HepG2 (cell line): ENCODE data around the gene TOPORS. TPM values are rescaled to one million over a fixed set of nuclear protein-coding genes. Genes with fewer than 3 reads are reported as not detected.
A peak's percentile ranks its signal among the peaks of the same experiment; 100 is the strongest.

Experiments
- CCAR2 ChIP-seq: fragments of 200-400 bp; formaldehyde crosslinking; optimal IDR thresholded peaks from 2 replicates; pipeline ENCODE3; 2018; ENCODE audit warnings: low read depth, mild to moderate bottlenecking, low read length, moderate library complexity
- GFI1 ChIP-seq: sonication (generic); formaldehyde crosslinking; IDR thresholded peaks from 2 replicates; pipeline ENCODE4 v1.5.0; 2020; ENCODE audit warnings: missing genetic modification reagents, mild to moderate bottlenecking, borderline replicate concordance
- HNRNPH1 ChIP-seq: fragments of 200-400 bp; formaldehyde crosslinking; optimal IDR thresholded peaks from 2 replicates; pipeline ENCODE3; 2017; ENCODE audit warnings: mild to moderate bottlenecking, low read depth, low read length
- KDM5A ChIP-seq: fragments of 200-600 bp; sonication (generic); IDR thresholded peaks from 2 replicates; pipeline ENCODE4 v1.7.0; 2018; ENCODE audit warnings: antibody characterized with exemption, mild to moderate bottlenecking, low read length, borderline replicate concordance
- KLF13 ChIP-seq: sonication (generic); formaldehyde crosslinking; IDR thresholded peaks from 2 replicates; pipeline ENCODE4 v1.4.0; 2020; ENCODE audit warnings: mild to moderate bottlenecking, missing genetic modification reagents
- MAX ChIP-seq: IDR thresholded peaks from 2 replicates; pipeline ENCODE4 v1.6.1; 2012; ENCODE audit warnings: inconsistent platforms
- MTA1 ChIP-seq: sonication (generic); formaldehyde crosslinking; IDR thresholded peaks from 2 replicates; pipeline ENCODE4 v1.4.0; 2020; ENCODE audit warnings: missing genetic modification reagents, mild to moderate bottlenecking, borderline replicate concordance
- NFATC3 ChIP-seq: sonication (generic); formaldehyde crosslinking; IDR thresholded peaks from 2 replicates; pipeline ENCODE4 v1.5.1; 2020; ENCODE audit warnings: mild to moderate bottlenecking, missing genetic modification reagents
- NFRKB ChIP-seq: fragments of 450-650 bp; IDR thresholded peaks from 2 replicates; pipeline ENCODE4 v1.6.1; 2017
- PHF8 ChIP-seq: sonication (generic); formaldehyde crosslinking; IDR thresholded peaks from 2 replicates; pipeline ENCODE4 v1.5.0; 2020; ENCODE audit warnings: missing genetic modification reagents
- POLR2AphosphoS2 ChIP-seq: IDR thresholded peaks from 2 replicates; pipeline ENCODE4 v1.6.1; 2011; ENCODE audit warnings: low read depth, low read length, improper control_type of control experiment
- RAD51 ChIP-seq: fragments of 450-650 bp; IDR thresholded peaks from 2 replicates; pipeline ENCODE4 v1.6.1; 2016; ENCODE audit warnings: borderline replicate concordance
- RBM39 ChIP-seq: fragments of 200-400 bp; formaldehyde crosslinking; IDR thresholded peaks from one replicate; pipeline ENCODE4 v1.6.1; 2018; ENCODE audit warnings: antibody characterized with exemption, mild to moderate bottlenecking, low read depth, low read length; ENCODE audit not compliant: poor library complexity, severe bottlenecking
- REPIN1 ChIP-seq: sonication (generic); formaldehyde crosslinking; IDR thresholded peaks from 2 replicates; pipeline ENCODE4 v1.8.0; 2022; ENCODE audit warnings: missing genetic modification reagents, low read depth, mild to moderate bottlenecking, borderline replicate concordance
- SMAD3 ChIP-seq: sonication (generic); formaldehyde crosslinking; IDR thresholded peaks from 2 replicates; pipeline ENCODE4 v1.4.0; 2020; ENCODE audit warnings: missing genetic modification reagents
- TBX2 ChIP-seq: sonication (generic); formaldehyde crosslinking; IDR thresholded peaks from 2 replicates; pipeline ENCODE4 v1.5.0; 2020; ENCODE audit warnings: missing genetic modification reagents, mild to moderate bottlenecking, borderline replicate concordance
- TEAD3 ChIP-seq: optimal IDR thresholded peaks from 2 replicates; pipeline ENCODE3; 2016; ENCODE audit warnings: borderline replicate concordance
- ZBTB7A ChIP-seq: sonication (generic); formaldehyde crosslinking; IDR thresholded peaks from 2 replicates; pipeline ENCODE4 v1.8.0; 2022; ENCODE audit warnings: mild to moderate bottlenecking, missing genetic modification reagents
- ZFX ChIP-seq: sonication (generic); formaldehyde crosslinking; IDR thresholded peaks from 2 replicates; pipeline ENCODE4 v1.4.0; 2020; ENCODE audit warnings: mild to moderate bottlenecking, low read depth, missing genetic modification reagents, moderate library complexity
- ZMAT3 ChIP-seq: sonication (generic); formaldehyde crosslinking; conservative IDR thresholded peaks from 2 replicates; pipeline ENCODE4 v1.7.0; 2021; ENCODE audit warnings: missing genetic modification reagents
- ZMYM4 ChIP-seq: sonication (generic); formaldehyde crosslinking; IDR thresholded peaks from 2 replicates; pipeline ENCODE4 v1.8.1; 2023; ENCODE audit warnings: mild to moderate bottlenecking, missing genetic modification reagents
- ZNF451 ChIP-seq: sonication (generic); formaldehyde crosslinking; IDR thresholded peaks from 2 replicates; pipeline ENCODE4 v1.5.0; 2020; ENCODE audit warnings: mild to moderate bottlenecking, missing genetic modification reagents
- ZNF496 ChIP-seq: sonication (generic); formaldehyde crosslinking; IDR thresholded peaks from 2 replicates; pipeline ENCODE4 v1.8.1; 2023; ENCODE audit warnings: mild to moderate bottlenecking, moderate library complexity, missing genetic modification reagents; ENCODE audit not compliant: insufficient replicate concordance
- ZNF510 ChIP-seq: sonication (generic); formaldehyde crosslinking; IDR thresholded peaks from 2 replicates; pipeline ENCODE4 v1.4.0; 2020; ENCODE audit warnings: low read depth, mild to moderate bottlenecking, missing genetic modification reagents
- ZNF557 ChIP-seq: sonication (generic); formaldehyde crosslinking; IDR thresholded peaks from 2 replicates; pipeline ENCODE4 v1.4.0; 2020; ENCODE audit warnings: missing genetic modification reagents
- ZNF652 ChIP-seq: IDR thresholded peaks from 2 replicates; pipeline ENCODE4 v1.6.1; 2016; ENCODE audit warnings: low read depth, borderline replicate concordance
- ZNF660 ChIP-seq: sonication (generic); formaldehyde crosslinking; IDR thresholded peaks from 2 replicates; pipeline ENCODE4 v1.5.1; 2020; ENCODE audit warnings: mild to moderate bottlenecking, low read depth, missing genetic modification reagents, borderline replicate concordance
- ZNF784 ChIP-seq: sonication (generic); formaldehyde crosslinking; IDR thresholded peaks from 2 replicates; pipeline ENCODE4 v1.5.1; 2020; ENCODE audit warnings: missing genetic modification reagents, mild to moderate bottlenecking, borderline replicate concordance
- ZSCAN12 ChIP-seq: sonication (generic); formaldehyde crosslinking; IDR thresholded peaks from 2 replicates; pipeline ENCODE4 v1.9.0; 2021; ENCODE audit warnings: mild to moderate bottlenecking, missing genetic modification reagents
- polyA plus RNA-seq, 8 experiments: library from polyadenylated mRNA; depleted of rRNA in 3 of 8; stranded (reverse) in 7 of 8; unstranded in 1 of 8; fragments of >200 nt; fragmentation: Illumina TruSeq in 4 of 8; extraction: Trizol in 4 of 8; gene quantifications; 2 replicates each; pipeline versions ENCODE4 v1.2.1 to v1.2.3, GENCODE V29; 2011 to 2016; ENCODE audit warnings: low read depth in 4 of 8, missing spikeins in 1 of 8, mixed read lengths in 1 of 8; ENCODE audit not compliant: insufficient read depth in 1 of 8
- total RNA-seq, 5 experiments: library from RNA; depleted of rRNA; stranded (reverse); fragments of >200 nt; fragmentation: Illumina TruSeq; extraction: Trizol; gene quantifications; 2 replicates each; pipeline ENCODE4 v1.2.3, GENCODE V29; 2016; ENCODE audit warnings: low read depth in 1 of 5
- TF ChIP-seq, protein P1 (sequence below): sonication (generic); formaldehyde crosslinking; conservative IDR thresholded peaks from 2 replicates; pipeline ENCODE4 v1.8.0; 2022; ENCODE audit warnings: mild to moderate bottlenecking, moderate library complexity, missing genetic modification reagents

Gene TOPORS
- total and polyA plus RNA-seq, 2 of the 13 experiments (the other 11 are each of a cell fraction or from before 2014, with no cell fraction given), result 6.8 to 19.6 TPM

DNA sequence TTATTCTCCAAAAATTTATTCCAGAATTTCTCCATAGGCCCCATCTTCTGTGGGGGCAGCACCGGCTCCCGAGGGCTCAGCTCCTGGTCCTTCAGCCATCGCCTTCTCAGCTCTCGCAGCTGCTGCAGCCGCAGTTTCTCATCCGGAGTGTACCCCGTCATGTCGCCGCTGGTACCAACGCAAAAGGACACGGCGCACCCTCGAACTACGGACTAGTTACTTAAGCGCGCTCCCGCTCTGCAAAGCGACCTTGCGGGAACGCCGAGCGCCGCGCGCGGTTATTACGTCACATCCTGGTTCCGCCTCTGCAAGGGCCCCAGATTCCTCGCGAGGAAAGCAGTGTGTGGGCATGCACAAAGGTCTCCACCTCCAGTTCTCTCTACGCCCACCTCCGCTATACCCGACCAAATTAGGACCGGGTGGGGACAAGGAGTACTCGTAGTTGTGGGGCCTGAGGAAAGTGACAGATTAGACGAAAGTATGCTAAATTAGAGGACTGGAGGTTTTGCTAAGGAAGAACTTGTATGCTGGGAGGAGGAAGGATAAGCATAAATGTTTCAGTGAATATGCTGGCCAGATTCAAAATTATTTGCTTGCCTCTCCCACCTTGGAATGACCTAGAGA lies 20.6 kb upstream of the TOPORS start, which contains the start of gene NDUFB6 (continued):
- no peak for TF ChIP-seq NFATC3 (CRISPR knock-in tag)
- TF ChIP-seq TBX2 (CRISPR knock-in tag), result peak; percentile 85
- peak; percentile 93 for TF ChIP-seq KDM5A
- peak; percentile 82 for TF ChIP-seq MAX
- TF ChIP-seq GFI1 (CRISPR knock-in tag), result no peak
- no peak for TF ChIP-seq POLR2AphosphoS2
- 0 out of 2 replicates have a peak, but pooled peaks have one; percentile 45 for TF ChIP-seq MTA1
- TF ChIP-seq ZNF451 (CRISPR knock-in tag), result no peak
- TF ChIP-seq REPIN1 (CRISPR knock-in tag), result peak; percentile 78; the same call in 1 of the 2 replicates
- no peak for TF ChIP-seq RAD51
- no peak for TF ChIP-seq RBM39
- no peak for TF ChIP-seq ZNF496 (CRISPR knock-in tag)
- TF ChIP-seq, protein P1, sequence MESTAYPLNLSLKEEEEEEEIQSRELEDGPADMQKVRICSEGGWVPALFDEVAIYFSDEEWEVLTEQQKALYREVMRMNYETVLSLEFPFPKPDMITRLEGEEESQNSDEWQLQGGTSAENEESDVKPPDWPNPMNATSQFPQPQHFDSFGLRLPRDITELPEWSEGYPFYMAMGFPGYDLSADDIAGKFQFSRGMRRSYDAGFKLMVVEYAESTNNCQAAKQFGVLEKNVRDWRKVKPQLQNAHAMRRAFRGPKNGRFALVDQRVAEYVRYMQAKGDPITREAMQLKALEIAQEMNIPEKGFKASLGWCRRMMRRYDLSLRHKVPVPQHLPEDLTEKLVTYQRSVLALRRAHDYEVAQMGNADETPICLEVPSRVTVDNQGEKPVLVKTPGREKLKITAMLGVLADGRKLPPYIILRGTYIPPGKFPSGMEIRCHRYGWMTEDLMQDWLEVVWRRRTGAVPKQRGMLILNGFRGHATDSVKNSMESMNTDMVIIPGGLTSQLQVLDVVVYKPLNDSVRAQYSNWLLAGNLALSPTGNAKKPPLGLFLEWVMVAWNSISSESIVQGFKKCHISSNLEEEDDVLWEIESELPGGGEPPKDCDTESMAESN (CRISPR knock-in tag), result 0 out of 2 replicates have a peak, but pooled peaks have one; percentile 56
- TF ChIP-seq KLF13 (CRISPR knock-in tag), result no peak
- TF ChIP-seq HNRNPH1, result no peak
- peak; percentile 98 for TF ChIP-seq ZMYM4 (CRISPR knock-in tag)
- TF ChIP-seq ZNF784 (CRISPR knock-in tag), result no peak; the same call in 1 of the 2 replicates
- TF ChIP-seq SMAD3, result peak; percentile 38; the same call in 1 of the 2 replicates
- TF ChIP-seq ZBTB7A, result no peak
- TF ChIP-seq ZNF652, result 0 out of 2 replicates have a peak, but pooled peaks have one; percentile 8
- TF ChIP-seq CCAR2, result no peak
- TF ChIP-seq ZSCAN12 (CRISPR knock-in tag), result no peak
- TF ChIP-seq ZMAT3, result peak; percentile 60; the same call in 1 of the 2 replicates
- TF ChIP-seq ZFX (CRISPR knock-in tag), result peak; percentile 85
- TF ChIP-seq PHF8 (CRISPR knock-in tag), result peak; percentile 81
- TF ChIP-seq NFRKB, result no peak
- TF ChIP-seq ZNF660 (CRISPR knock-in tag), result no peak
- peak; percentile 83; the same call in 1 of the 2 replicates for TF ChIP-seq ZNF510
- peak; percentile 79 for TF ChIP-seq TEAD3 (CRISPR knock-in tag)
- no peak for TF ChIP-seq ZNF557 (CRISPR knock-in tag)
